Measurements from ENCODE around the gene PRKAG3.

The PRKAG3 gene

GRCh38 chr2:218837495-218837894 is 5.9 kb upstream of the PRKAG3 start:
- no peak for DNase-seq

- DNase-seq: no peak
Observed at GRCh38 chr2:218834685-218835084, 3.1 kb upstream of the PRKAG3 start.

- no peak for DNase-seq
Observed at GRCh38 chr2:218833023-218833609, 1.5 kb upstream of the PRKAG3 start.

- DNase-seq: no peak
Observed at GRCh38 chr2:218832520-218832919, 917 bp upstream of the PRKAG3 start.

GRCh38 chr2:218832081-218832480 is 478 bp upstream of the PRKAG3 start:
- DNase-seq: no peak

GRCh38 chr2:218830526-218831306 is 887 bp downstream of the PRKAG3 start:
- DNase-seq: no peak

- DNase-seq: no peak
Observed at GRCh38 chr2:218829868-218830451, 1.6 kb downstream of the PRKAG3 start.

GRCh38 chr2:218828477-218828778 is 3.2 kb downstream of the PRKAG3 start:
- DNase-seq: no peak

- DNase-seq: no peak
Observed at GRCh38 chr2:218827701-218828476, 3.7 kb downstream of the PRKAG3 start.

- no peak for DNase-seq
Observed at GRCh38 chr2:218826791-218827190, 4.8 kb downstream of the PRKAG3 start.

GRCh38 chr2:218824004-218824403 is 7.6 kb downstream of the PRKAG3 start:
- no peak for DNase-seq

- no peak for DNase-seq
Observed at GRCh38 chr2:218823196-218823855, 8.3 kb downstream of the PRKAG3 start.

GRCh38 chr2:218822622-218823021 is 9.0 kb downstream of the PRKAG3 start:
- DNase-seq: no peak

- no peak for DNase-seq
Observed at GRCh38 chr2:218821605-218822211, 9.9 kb downstream of the PRKAG3 start.

GRCh38 chr2:218820746-218821369 is 10.7 kb downstream of the PRKAG3 start:
- DNase-seq: no peak

- DNase-seq: peak; percentile 90
Observed at GRCh38 chr2:218819093-218819492, 12.5 kb downstream of the PRKAG3 start.

GRCh38 chr2:218816561-218817011 is 15.0 kb downstream of the PRKAG3 start:
- DNase-seq: no peak

GRCh38 chr2:218815649-218816048 is 16.0 kb downstream of the PRKAG3 start:
- no peak for DNase-seq

- DNase-seq: no peak
Observed at GRCh38 chr2:218815244-218815637, 16.4 kb downstream of the PRKAG3 start.

GRCh38 chr2:218814540-218815243 is 16.9 kb downstream of the PRKAG3 start:
- no peak for DNase-seq

GRCh38 chr2:218813771-218814460 is 17.7 kb downstream of the PRKAG3 start:
- DNase-seq: no peak

All from suppressor macrophage treated with lipopolysaccharide for 4 hours (primary cell).